ENCODE data around the gene TLCD3B.

Gene TLCD3B

GRCh38 chr16:29987371-29988085 lies 43.5 kb downstream of the TLCD3B start:
- no peak for DNase-seq

GRCh38 chr16:29986931-29987330 lies 44.1 kb downstream of the TLCD3B start:
- no peak for DNase-seq

GRCh38 chr16:29986231-29986630 lies 44.8 kb downstream of the TLCD3B start:
- no peak for DNase-seq

GRCh38 chr16:29985271-29985811 lies 45.7 kb downstream of the TLCD3B start:
- no peak for DNase-seq

GRCh38 chr16:29984764-29985147 lies 46.3 kb downstream of the TLCD3B start:
- no peak for DNase-seq

- no peak for DNase-seq
Measured at GRCh38 chr16:29984137-29984763, 46.8 kb downstream of the TLCD3B start.

GRCh38 chr16:29983420-29984136 lies 47.5 kb downstream of the TLCD3B start:
- no peak for DNase-seq

GRCh38 chr16:29982560-29983419 lies 48.3 kb downstream of the TLCD3B start:
- no peak for DNase-seq

- DNase-seq: no peak
Measured at GRCh38 chr16:29978564-29979270, 52.4 kb downstream of the TLCD3B start.

- DNase-seq: no peak
Measured at GRCh38 chr16:29978081-29978480, 53.0 kb downstream of the TLCD3B start.

- no peak for DNase-seq
Measured at GRCh38 chr16:29977063-29977825, 53.8 kb downstream of the TLCD3B start.

GRCh38 chr16:29975811-29976511 lies 55.1 kb downstream of the TLCD3B start:
- DNase-seq: no peak

GRCh38 chr16:29975134-29975538 lies 55.9 kb downstream of the TLCD3B start:
- no peak for DNase-seq

All from NCI-H1694 treated with DMSO at 0.1 percent for 48 hours (cell line).